ENCODE data around the gene TRIM66. TPM values are rescaled to one million over a fixed set of nuclear protein-coding genes. Genes with fewer than 3 reads are reported as not detected.

TRIM66 gene
- total RNA-seq (10 to 100 TPM; 37.4 to 49.6 TPM), polyA plus RNA-seq (ENCODE audit: insufficient read depth, low read depth, low replicate concordance) (49.2 TPM)
- long read RNA-seq, donor 1, result 0 reads
- long read RNA-seq, donor 2, partial matches to known transcripts, result 1,134 of 1,802 reads
- long read RNA-seq, donor 2, other reads (novel, unspliced or antisense), result 668 of 1,802 reads

DNA sequence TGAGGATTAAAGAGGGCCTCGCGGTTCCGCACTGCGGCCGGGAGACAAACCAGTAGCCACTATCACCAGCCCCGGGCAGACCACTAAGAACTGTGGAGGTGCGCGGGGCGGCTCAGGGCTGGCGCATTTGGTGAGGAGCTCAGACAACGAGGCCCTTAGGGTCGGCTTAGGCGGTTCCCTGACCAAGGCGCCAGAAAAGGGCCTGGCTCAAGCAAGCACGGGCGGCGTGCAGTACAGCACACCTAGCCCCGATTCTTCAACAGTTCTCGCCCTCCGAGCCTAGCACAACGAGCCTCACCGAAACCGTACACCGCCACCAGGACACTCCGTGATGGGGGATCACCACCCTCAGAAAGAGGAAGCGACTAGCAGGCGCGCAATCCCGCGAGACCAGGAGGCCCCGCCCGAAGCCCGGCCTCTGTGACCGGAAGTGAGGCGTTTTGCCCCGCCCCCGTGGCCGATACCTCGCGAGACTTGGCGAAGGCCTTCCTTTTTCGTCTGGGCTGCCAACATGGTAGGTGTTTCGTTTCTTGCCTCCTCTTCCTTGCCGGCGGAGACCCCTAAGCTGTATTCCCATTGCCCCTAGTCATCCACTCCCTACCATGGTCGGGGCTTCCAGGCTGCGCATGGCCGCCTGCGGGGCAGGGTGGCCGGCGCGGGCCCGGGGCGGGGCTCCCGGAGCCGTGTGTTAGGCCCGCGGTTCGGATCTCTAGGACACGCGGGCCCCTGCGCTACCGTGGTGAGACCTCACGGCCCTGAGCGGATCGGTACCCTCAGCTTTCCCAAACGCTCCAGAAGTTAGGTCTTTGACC lies at the start of gene TRIM66, which contains the start of gene RPL27A:
TRIM66 (minus strand) TSS at position 363 of the 812 bp plus-strand sequence. CDS start 10,391 bp downstream, outside the sequence.
RPL27A (plus strand) TSS at position 490 of the 812 bp plus-strand sequence; CDS start at position 512, 22 bp downstream.
- H3K4me1 ChIP-seq, result peaks cover 8% of the 10 kb centered on the region

GRCh38 chr11:8731647-8732323 lies 49.3 kb upstream of the TRIM66 start:
- peak overlapping the region in 1 of 2 donors; percentile 75 for H3K27ac ChIP-seq
- WGBS, 2 donors, result 81 to 89% methylated on average over 3 of the region's 3 CpGs

More for the DNA sequence above, at the start of gene TRIM66, which contains the start of gene RPL27A:
- Histone ChIP-seq H3K4me3 (peak within 1 kb of the TSS; percentile 94 to 100), H3K27ac (peak within 1 kb of the TSS; percentile 91 to 93), H3K27me3 (no peaks in the 10 kb centered on the region), H3K36me3 (ENCODE audit: low read depth, missing control alignments) (no peaks in the 10 kb centered on the region), H3K9me3 (no peaks in the 10 kb centered on the region)
- DNase-seq, result peak; percentile 98
- peak in 1 of 3 experiments; percentile 34 for TF ChIP-seq CTCF (IDR thresholded peaks at IDR 0.05)
- peak; percentile 79 for TF ChIP-seq POLR2A (IDR thresholded peaks at IDR 0.05)
- intact Hi-C loops (cut with DNase I; ENCODE audit: low total_unique reads), result loop anchor here (5.0 to 10.0 kb wide), 2 partner anchors 230 to 282 kb away; partner anchors contain the start of genes AKIP1 and TMEM9B
- WGBS, 2 donors, result 1 to 2% methylated on average over 36 to 67 of the region's 67 CpGs

DNA sequence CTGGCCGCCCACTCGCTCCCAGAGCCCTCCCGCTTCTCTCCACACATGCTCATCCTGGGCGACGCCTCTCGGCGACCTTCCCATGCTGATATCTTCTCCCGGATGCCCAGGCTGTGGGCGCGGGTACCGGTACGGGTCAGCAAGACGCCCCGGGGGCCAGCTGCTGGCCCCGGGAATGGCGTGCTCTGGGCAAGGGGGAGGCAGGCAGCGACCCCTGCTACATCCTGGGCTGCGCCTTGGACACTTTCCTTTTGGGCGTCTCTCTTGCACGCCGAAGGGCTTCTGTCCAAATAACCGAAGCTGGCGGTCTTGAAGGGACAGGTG lies 48.2 kb upstream of the TRIM66 start:
- peaks cover 47% of the 10 kb centered on the region for H3K4me1 ChIP-seq
- no peaks in the 10 kb centered on the region for H3K27me3 ChIP-seq
- TF ChIP-seq CTCF (IDR thresholded peaks at IDR 0.05) (no peak), POLR2A (IDR thresholded peaks at IDR 0.05) (no peak)

More at GRCh38 chr11:8731647-8732323, 49.3 kb upstream of the TRIM66 start:
- no peaks in the 10 kb centered on the region for H3K9me3 ChIP-seq
- TF ChIP-seq CTCF (IDR thresholded peaks at IDR 0.05) (no peak), POLR2A (IDR thresholded peaks at IDR 0.05) (no peak)
- H3K27me3 ChIP-seq, result no peaks in the 10 kb centered on the region
- H3K36me3 ChIP-seq (ENCODE audit: low read depth, missing control alignments), result no peaks in the 10 kb centered on the region
- H3K4me3 ChIP-seq, result no peak overlapping the region
- H3K4me1 ChIP-seq, result peaks cover 53% of the 10 kb centered on the region
- intact Hi-C loops (cut with DNase I; ENCODE audit: low total_unique reads), result no loop called here
- DNase-seq, result no peak

DNA sequence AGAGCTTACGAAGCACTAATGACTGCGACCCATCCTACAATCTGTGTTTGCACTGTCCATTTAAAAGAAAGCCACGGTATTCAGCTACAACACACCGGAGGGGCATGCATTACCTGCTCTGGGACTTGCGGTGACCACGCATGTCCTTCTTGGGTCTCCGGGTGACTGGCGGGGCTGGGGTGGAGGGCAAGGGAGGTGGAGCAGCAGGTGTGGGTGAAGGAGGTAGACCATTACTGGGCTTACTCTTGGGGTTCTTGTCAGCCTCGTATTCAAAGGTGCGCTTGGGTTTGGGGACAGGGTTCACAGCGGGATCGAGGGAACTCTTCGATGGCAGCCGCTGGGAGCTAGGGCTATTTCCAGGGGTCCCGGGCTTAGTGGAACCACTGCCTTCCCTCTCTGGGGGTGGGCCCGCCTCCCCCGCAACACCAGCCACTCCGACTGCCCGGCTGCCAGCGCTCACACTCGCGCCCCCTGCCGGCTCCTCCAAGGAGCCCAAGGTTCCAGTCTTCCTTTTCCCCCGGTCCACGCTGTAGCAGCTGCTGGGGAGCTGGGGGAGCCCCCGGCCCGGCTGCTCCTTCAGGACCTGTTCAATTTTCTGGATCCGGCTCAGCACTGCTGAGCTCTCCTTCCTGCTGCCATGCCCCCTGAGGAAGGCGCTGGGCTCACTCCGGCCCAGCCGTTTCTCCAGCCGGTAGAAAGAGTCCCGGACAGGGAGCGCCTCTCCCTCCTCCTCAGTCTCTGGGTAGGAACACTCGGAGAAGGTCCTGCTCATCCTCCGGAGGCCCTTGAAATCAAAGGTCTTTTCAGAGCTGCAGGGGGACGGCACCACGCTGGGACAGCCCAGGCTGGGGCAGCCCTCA lies 47.6 kb upstream of the TRIM66 start:
- Histone ChIP-seq H3K36me3 (ENCODE audit: low read depth, missing control alignments) (no peaks in the 10 kb centered on the region), H3K4me1 (peaks cover 47% of the 10 kb centered on the region), H3K4me3 (peak overlapping the region in 1 of 2 donors; percentile 1), H3K27me3 (no peaks in the 10 kb centered on the region), H3K9me3 (no peaks in the 10 kb centered on the region), H3K27ac (peak overlapping the region; percentile 47 to 52)
- WGBS, 2 donors, result 67 to 71% methylated on average over 34 to 38 of the region's 38 CpGs
- intact Hi-C loops (cut with DNase I; ENCODE audit: low total_unique reads), result loop anchor here (10.0 kb wide), 1 partner anchor 75 kb away; no protein-coding TSS in a partner anchor
- TF ChIP-seq CTCF (IDR thresholded peaks at IDR 0.05) (no peak), POLR2A (IDR thresholded peaks at IDR 0.05) (no peak)
- peak; percentile 44 for DNase-seq

More for the DNA sequence above, 48.2 kb upstream of the TRIM66 start:
- intact Hi-C loops (cut with DNase I; ENCODE audit: low total_unique reads), result no loop called here
- Histone ChIP-seq H3K4me3 (peak overlapping the region in 1 of 2 donors; percentile 1), H3K9me3 (no peaks in the 10 kb centered on the region), H3K36me3 (ENCODE audit: low read depth, missing control alignments) (no peaks in the 10 kb centered on the region), H3K27ac (no peak overlapping the region)
- DNase-seq, result no peak
- WGBS, 2 donors, result 75 to 79% methylated on average over 13 to 23 of the region's 23 CpGs
